Neural cell (in vitro differentiated cells): Measurements from ENCODE around the gene XYLT2. TPM values are rescaled to one million over a fixed set of nuclear protein-coding genes. Genes with fewer than 3 reads are reported as not detected.
"Not testable (repeated sequence)": the region's sequence is repeated elsewhere in the genome, so short reads cannot be mapped to it uniquely, and the experiment has no call there.

Experiments used
- H2AFZ ChIP-seq: fragments of 200-600, 300-800 bp; sonication (generic), shearing (Covaris generic); 2 replicates; pipeline ENCODE4 v1.6.0; 2014; ENCODE audit warnings: low read depth, mild to moderate bottlenecking, antibody characterized with exemption, low read length, moderate library complexity
- H3F3A ChIP-seq: fragments of 200-600 bp; shearing (Covaris generic); 2 replicates; pipeline ENCODE4 v1.6.1; 2016; ENCODE audit warnings: mild to moderate bottlenecking, moderate library complexity, mixed read lengths, antibody characterized with exemption, low read length; ENCODE audit not compliant: insufficient read depth, poor library complexity, severe bottlenecking
- H3K27ac ChIP-seq: fragments of 200-600, 300-800 bp; sonication (generic), shearing (Covaris generic); 2 replicates; pipeline ENCODE4 v1.5.1; 2014; ENCODE audit warnings: mild to moderate bottlenecking, low read length, moderate library complexity
- H3K27me3 ChIP-seq: fragments of 300-800, 200-600 bp; sonication (generic), shearing (Covaris generic); 2 replicates; pipeline ENCODE4 v1.6.0; 2014; ENCODE audit warnings: mild to moderate bottlenecking, low read depth, low read length, moderate library complexity; ENCODE audit not compliant: insufficient read depth
- H3K36me3 ChIP-seq: fragments of 300-800, 200-600 bp; sonication (generic), shearing (Covaris generic); 2 replicates; pipeline ENCODE4 v1.5.1; 2014; ENCODE audit warnings: mild to moderate bottlenecking, antibody characterized with exemption, low read length, moderate library complexity; ENCODE audit not compliant: insufficient read depth
- H3K4me2 ChIP-seq: fragments of 300-800, 200-600 bp; sonication (generic), shearing (Covaris generic); 2 replicates; pipeline ENCODE4 v1.6.0; 2014; ENCODE audit warnings: mild to moderate bottlenecking, low read length
- H3K4me3 ChIP-seq: fragments of 300-800, 200-600 bp; sonication (generic), shearing (Covaris generic); 2 replicates; pipeline ENCODE4 v1.5.1; 2014; ENCODE audit warnings: mild to moderate bottlenecking, low read length, moderate library complexity
- H3K79me2 ChIP-seq: fragments of 200-600 bp; shearing (Covaris generic); replicated peaks from 2 replicates; pipeline ENCODE4 v1.6.0; 2014; ENCODE audit warnings: mild to moderate bottlenecking, low read length, moderate library complexity; ENCODE audit not compliant: insufficient read depth
- H3K9ac ChIP-seq: fragments of 300-800, 200-600 bp; sonication (generic), shearing (Covaris generic); 2 replicates; pipeline ENCODE4 v1.6.1; 2016; ENCODE audit warnings: mild to moderate bottlenecking, low read length, mixed read lengths
- H3K9me2 ChIP-seq: fragments of 200-600 bp; shearing (Covaris generic); 2 replicates; pipeline ENCODE4 v1.6.1; 2016; ENCODE audit warnings: mild to moderate bottlenecking, low read length, mixed read lengths; ENCODE audit not compliant: insufficient read depth
- H3K9me3 ChIP-seq: fragments of 200-600, 300-800 bp; sonication (generic), shearing (Covaris generic); 2 replicates; pipeline ENCODE4 v1.6.1; 2016; ENCODE audit warnings: mild to moderate bottlenecking, mixed run types, low read length, moderate library complexity, mixed read lengths
- H4K20me1 ChIP-seq: fragments of 200-600 bp; shearing (Covaris generic); 2 replicates; pipeline ENCODE4 v1.6.1; 2016; ENCODE audit warnings: mild to moderate bottlenecking, mixed run types; ENCODE audit not compliant: insufficient read depth
- EP300 ChIP-seq: fragments of 450-650 bp; conservative IDR thresholded peaks from 2 replicates; pipeline ENCODE4 v1.6.1; 2014; ENCODE audit warnings: antibody characterized with exemption, mild to moderate bottlenecking, moderate library complexity; ENCODE audit not compliant: poor library complexity, severe bottlenecking
- EZH2 ChIP-seq: fragments of 200-600, 300-800 bp; shearing (Covaris generic), sonication (generic); IDR thresholded peaks from 2 replicates; pipeline ENCODE4 v1.6.1; 2014; ENCODE audit warnings: antibody characterized with exemption, low read length, borderline replicate concordance, mild to moderate bottlenecking; ENCODE audit not compliant: insufficient read depth, poor library complexity, severe bottlenecking
- MXI1 ChIP-seq: fragments of 450-650 bp; conservative IDR thresholded peaks from 2 replicates; pipeline ENCODE4 v1.6.1; 2014; ENCODE audit warnings: antibody characterized with exemption, mild to moderate bottlenecking; ENCODE audit not compliant: poor library complexity, severe bottlenecking
- POLR2AphosphoS5 ChIP-seq: IDR thresholded peaks from 2 replicates; pipeline ENCODE4 v1.6.1; 2012
- RAD21 ChIP-seq: fragments of 450-650 bp; conservative IDR thresholded peaks from 2 replicates; pipeline ENCODE4 v1.6.1; 2014; ENCODE audit warnings: antibody characterized with exemption, mild to moderate bottlenecking, moderate library complexity
- REST ChIP-seq: IDR thresholded peaks from 2 replicates; pipeline ENCODE4 v1.6.1; 2012; ENCODE audit warnings: borderline replicate concordance
- SMC3 ChIP-seq: fragments of 450-650 bp; conservative IDR thresholded peaks from 2 replicates; pipeline ENCODE4 v1.6.1; 2014; ENCODE audit warnings: antibody characterized with exemption, mild to moderate bottlenecking, moderate library complexity; ENCODE audit not compliant: poor library complexity
- TAF1 ChIP-seq: IDR thresholded peaks from 2 replicates; pipeline ENCODE4 v1.6.1; 2012; ENCODE audit warnings: low read depth
- polyA plus RNA-seq: library from polyadenylated mRNA; depleted of rRNA; stranded (reverse); fragments of >200 nt; gene quantifications from 2 replicates; pipeline ENCODE4 v1.2.3, GENCODE V29; 2014
- TF ChIP-seq, protein P1 (sequence below): fragments of 450-650 bp; IDR thresholded peaks from 2 replicates; pipeline ENCODE4 v1.5.1; 2014; ENCODE audit warnings: antibody characterized with exemption, mild to moderate bottlenecking, moderate library complexity; ENCODE audit not compliant: poor library complexity, severe bottlenecking

The XYLT2 gene
- polyA plus RNA-seq, 1 donor from 2014 or later: 6.9 TPM

DNA sequence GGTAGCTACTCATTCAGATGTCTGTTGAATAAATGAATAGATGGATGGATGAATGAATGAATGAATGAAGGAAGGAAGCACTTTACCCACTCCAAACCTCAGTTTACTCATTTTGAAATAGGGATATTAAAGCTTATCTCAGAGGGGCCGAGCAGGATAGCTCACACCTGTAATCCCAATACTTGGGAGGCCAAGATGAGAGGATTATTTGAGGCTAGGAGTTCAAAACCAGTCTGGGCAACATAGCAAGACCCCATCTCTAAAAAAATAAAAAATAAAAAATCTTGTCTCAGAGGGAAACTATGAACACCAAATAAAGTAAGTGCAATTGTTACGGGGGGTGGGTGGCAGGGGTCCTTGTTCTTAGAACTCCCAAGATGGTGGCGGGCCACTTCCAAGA lies 52.7 kb downstream of the XYLT2 start:
- not testable (repeated sequence) for H3K27me3 ChIP-seq, H3K36me3 ChIP-seq, H3K4me2 ChIP-seq, H3K9ac ChIP-seq, H2AFZ ChIP-seq, H3K27ac ChIP-seq, H3K9me3 ChIP-seq, H3F3A ChIP-seq, H4K20me1 ChIP-seq, H3K4me3 ChIP-seq, H3K9me2 ChIP-seq
- H3K79me2 ChIP-seq: peaks cover 15% of the 10 kb centered on the region

DNA sequence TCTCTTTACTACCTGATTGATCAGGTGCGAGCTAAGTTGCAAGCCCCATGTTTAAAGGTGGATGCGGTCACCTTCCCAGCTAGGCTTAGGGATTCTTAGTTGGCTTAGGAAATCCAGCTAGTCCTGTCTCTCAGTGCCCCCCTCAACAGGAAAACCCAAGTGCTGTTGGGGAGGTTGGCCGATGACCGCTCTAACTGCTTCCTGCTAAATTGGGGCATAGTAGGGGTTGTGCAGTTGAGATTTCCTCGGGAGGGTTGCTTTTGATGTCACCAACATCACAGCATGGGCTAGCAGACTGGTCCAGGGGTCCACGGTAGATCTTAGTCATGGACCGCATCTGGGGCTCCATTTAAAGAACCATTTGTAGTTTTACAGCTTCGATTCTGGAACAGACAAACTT lies 53.7 kb downstream of the XYLT2 start:
- H3K4me2 ChIP-seq, H3K9me3 ChIP-seq, H3K27ac ChIP-seq, H3K9ac ChIP-seq, H3K9me2 ChIP-seq, H3K36me3 ChIP-seq, H3F3A ChIP-seq, H3K4me3 ChIP-seq, H2AFZ ChIP-seq, H4K20me1 ChIP-seq, H3K27me3 ChIP-seq: not testable (repeated sequence)
- H3K79me2 ChIP-seq: peaks cover 15% of the 10 kb centered on the region

DNA sequence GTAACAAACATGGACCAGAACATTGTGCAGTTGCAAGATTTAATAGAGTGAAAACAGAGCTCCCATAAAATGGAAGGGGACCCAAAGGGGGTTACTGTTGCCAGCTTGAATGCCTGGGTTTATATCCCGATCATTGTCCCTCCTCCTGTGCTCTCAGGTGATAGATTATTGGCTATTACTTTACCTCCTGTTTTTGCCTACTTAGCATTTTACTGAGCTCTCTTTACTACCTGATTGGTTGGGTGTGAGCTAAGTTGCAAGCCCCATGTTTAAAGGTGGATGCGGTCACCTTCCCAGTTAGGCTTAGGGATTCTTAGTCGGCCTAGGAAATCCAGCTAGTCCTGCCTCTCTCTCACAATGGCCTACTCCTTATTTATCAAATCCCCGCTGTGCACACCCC lies 59.4 kb downstream of the XYLT2 start:
- H3K36me3 ChIP-seq, H3K9ac ChIP-seq, H4K20me1 ChIP-seq, H2AFZ ChIP-seq, H3K4me3 ChIP-seq, H3K79me2 ChIP-seq, H3K9me3 ChIP-seq, H3K27me3 ChIP-seq, H3F3A ChIP-seq, H3K9me2 ChIP-seq, H3K4me2 ChIP-seq, H3K27ac ChIP-seq: not testable (repeated sequence)

DNA sequence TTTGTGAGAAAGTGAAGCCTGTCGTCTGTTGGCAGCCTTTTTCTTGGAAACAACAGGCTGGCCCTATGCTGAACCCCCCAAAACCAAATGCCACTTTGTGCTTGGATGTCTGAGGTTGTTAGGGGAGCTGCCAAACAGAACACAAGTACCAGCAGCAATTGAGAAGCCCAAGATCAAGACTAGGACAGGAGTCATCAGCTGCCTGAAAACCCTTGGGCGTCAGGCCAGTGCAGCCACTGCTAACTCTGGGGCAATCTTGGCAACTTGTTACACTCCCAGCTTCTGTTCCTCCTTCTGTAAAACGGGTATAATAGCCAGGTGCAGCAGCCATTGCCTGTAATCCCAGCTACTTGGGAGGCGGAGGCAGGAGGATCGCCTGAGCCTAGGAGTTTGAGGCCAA lies 60.7 kb downstream of the XYLT2 start:
- Histone ChIP-seq H3F3A (no peaks in the 10 kb centered on the region), H3K27ac (no peak overlapping the region), H3K36me3 (no peaks in the 10 kb centered on the region), H4K20me1 (no peaks in the 10 kb centered on the region), H3K4me2 (no peak overlapping the region), H3K9me3 (no peaks in the 10 kb centered on the region), H3K27me3 (no peaks in the 10 kb centered on the region), H3K79me2 (no peaks in the 10 kb centered on the region), H3K9me2 (no peaks in the 10 kb centered on the region), H3K9ac (no peak overlapping the region), H2AFZ (no peak overlapping the region), H3K4me3 (no peak overlapping the region)
- TF ChIP-seq REST (no peak), EZH2 (no peak), EP300 (no peak), POLR2AphosphoS5 (no peak), MXI1 (no peak), RAD21 (no peak), SMC3 (no peak), TAF1 (no peak)
- TF ChIP-seq, protein P1, sequence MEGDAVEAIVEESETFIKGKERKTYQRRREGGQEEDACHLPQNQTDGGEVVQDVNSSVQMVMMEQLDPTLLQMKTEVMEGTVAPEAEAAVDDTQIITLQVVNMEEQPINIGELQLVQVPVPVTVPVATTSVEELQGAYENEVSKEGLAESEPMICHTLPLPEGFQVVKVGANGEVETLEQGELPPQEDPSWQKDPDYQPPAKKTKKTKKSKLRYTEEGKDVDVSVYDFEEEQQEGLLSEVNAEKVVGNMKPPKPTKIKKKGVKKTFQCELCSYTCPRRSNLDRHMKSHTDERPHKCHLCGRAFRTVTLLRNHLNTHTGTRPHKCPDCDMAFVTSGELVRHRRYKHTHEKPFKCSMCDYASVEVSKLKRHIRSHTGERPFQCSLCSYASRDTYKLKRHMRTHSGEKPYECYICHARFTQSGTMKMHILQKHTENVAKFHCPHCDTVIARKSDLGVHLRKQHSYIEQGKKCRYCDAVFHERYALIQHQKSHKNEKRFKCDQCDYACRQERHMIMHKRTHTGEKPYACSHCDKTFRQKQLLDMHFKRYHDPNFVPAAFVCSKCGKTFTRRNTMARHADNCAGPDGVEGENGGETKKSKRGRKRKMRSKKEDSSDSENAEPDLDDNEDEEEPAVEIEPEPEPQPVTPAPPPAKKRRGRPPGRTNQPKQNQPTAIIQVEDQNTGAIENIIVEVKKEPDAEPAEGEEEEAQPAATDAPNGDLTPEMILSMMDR: no peak
